ENCODE results near the gene IGSF6. TPM values are rescaled to one million over a fixed set of nuclear protein-coding genes. Genes with fewer than 3 reads are reported as not detected.
A peak's percentile ranks its signal among the peaks of the same experiment; 100 is the strongest.

IGSF6 gene
- total and polyA plus RNA-seq, 8 donors = 0.23 to 14.6 (median 0.85) TPM

GRCh38 chr16:21643785-21644184 is 8.6 kb downstream of the IGSF6 start:
- H3K27ac ChIP-seq = no peak overlapping the region
- no peak for ATAC-seq
- 93 to 98% methylated on average over 3 of the region's 3 CpGs for WGBS, 2 donors
- H3K4me3 ChIP-seq = no peak overlapping the region
- no peak for FAIRE-seq
- no peaks in the 10 kb centered on the region for H3K9me3 ChIP-seq
- H3K27me3 ChIP-seq = no peaks in the 10 kb centered on the region
- no peak for DNase-seq
- no peaks in the 10 kb centered on the region for H3K36me3 ChIP-seq
- intact Hi-C loops (cut with DNase I) = loop anchor here in 2 of 3 donors (5.0 to 10.0 kb wide), 2 partner anchors 56 to 59 kb away; no protein-coding TSS in a partner anchor
- TF ChIP-seq CTCF (IDR thresholded peaks at IDR 0.05) = no peak
- H3K4me1 ChIP-seq = no peaks in the 10 kb centered on the region

GRCh38 chr16:21642861-21643260 is 9.5 kb downstream of the IGSF6 start:
- WGBS, 2 donors = 75 to 78% methylated on average over 7 of the region's 7 CpGs
- FAIRE-seq = no peak
- intact Hi-C loops (cut with DNase I) = loop anchor here in 2 of 3 donors (5.0 to 10.0 kb wide), 2 partner anchors 56 to 58 kb away; no protein-coding TSS in a partner anchor

GRCh38 chr16:21641916-21642315 is 10.5 kb downstream of the IGSF6 start:
- Histone ChIP-seq H3K4me1 (no peaks in the 10 kb centered on the region), H3K4me3 (no peak overlapping the region), H3K36me3 (no peaks in the 10 kb centered on the region), H3K27me3 (no peaks in the 10 kb centered on the region), H3K9me3 (no peaks in the 10 kb centered on the region), H3K27ac (no peak overlapping the region)
- 75 to 82% methylated on average over 6 of the region's 6 CpGs for WGBS, 2 donors
- no peak for ATAC-seq
- intact Hi-C loops (cut with DNase I) = loop anchor here in 2 of 3 donors (5.0 to 10.0 kb wide), 2 partner anchors 55 to 57 kb away; no protein-coding TSS in a partner anchor
- no peak for DNase-seq
- FAIRE-seq = no peak
- no peak for TF ChIP-seq CTCF (IDR thresholded peaks at IDR 0.05)

More at GRCh38 chr16:21642861-21643260, 9.5 kb downstream of the IGSF6 start:
- Histone ChIP-seq H3K4me3 (no peak overlapping the region), H3K9me3 (no peaks in the 10 kb centered on the region), H3K27me3 (no peaks in the 10 kb centered on the region), H3K4me1 (no peaks in the 10 kb centered on the region), H3K27ac (no peak overlapping the region), H3K36me3 (no peaks in the 10 kb centered on the region)
- TF ChIP-seq CTCF (IDR thresholded peaks at IDR 0.05) = no peak
- DNase-seq = no peak
- ATAC-seq = no peak

- intact Hi-C loops (cut with DNase I) = no loop called here
- Histone ChIP-seq H3K27me3 (no peaks in the 10 kb centered on the region), H3K4me3 (no peak overlapping the region), H3K27ac (no peak overlapping the region), H3K9me3 (no peaks in the 10 kb centered on the region), H3K36me3 (no peaks in the 10 kb centered on the region), H3K4me1 (no peaks in the 10 kb centered on the region)
- DNase-seq = no peak
- no peak for FAIRE-seq
- no peak for ATAC-seq
- no peak for TF ChIP-seq CTCF (IDR thresholded peaks at IDR 0.05)
- 86 to 92% methylated on average over 2 of the region's 2 CpGs for WGBS, 2 donors
These were observed 12.9 kb downstream of the IGSF6 start for GRCh38 chr16:21639493-21639892.

- no peak for TF ChIP-seq CTCF (IDR thresholded peaks at IDR 0.05)
These were observed 13.8 kb downstream of the IGSF6 start for GRCh38 chr16:21638573-21638975.

More at GRCh38 chr16:21638573-21638975, 13.8 kb downstream of the IGSF6 start:
- ATAC-seq = peak in 2 of 4 donors; percentile 18 to 31
- Histone ChIP-seq H3K4me3 (no peak overlapping the region), H3K9me3 (no peaks in the 10 kb centered on the region), H3K36me3 (no peaks in the 10 kb centered on the region), H3K27me3 (no peaks in the 10 kb centered on the region), H3K27ac (no peak overlapping the region), H3K4me1 (no peaks in the 10 kb centered on the region)
- intact Hi-C loops (cut with DNase I) = no loop called here
- 59 to 69% methylated on average over 4 of the region's 4 CpGs for WGBS, 2 donors
- no peak for DNase-seq
- FAIRE-seq = no peak
